Measurements from ENCODE around the gene PTPN7.

DNA sequence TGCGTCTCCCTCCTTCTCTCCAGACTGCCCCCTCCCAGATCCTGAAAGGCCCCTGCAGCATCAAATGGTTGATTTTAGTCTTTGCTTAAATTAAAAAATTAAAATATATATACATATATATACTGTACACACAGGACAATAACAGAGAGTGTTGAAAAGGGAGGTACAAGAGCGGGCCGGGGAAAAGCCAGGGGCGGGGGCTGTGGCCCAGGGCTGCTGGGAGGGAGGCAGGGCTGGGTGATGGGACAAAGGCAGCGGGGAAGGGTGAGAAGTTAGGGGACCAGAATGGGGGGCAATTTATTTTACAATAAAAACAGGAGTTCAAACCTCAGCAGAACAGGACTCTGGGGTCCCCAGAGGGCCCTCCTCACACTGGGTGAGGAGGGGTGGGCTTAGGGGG, 26.4 kb downstream of the PTPN7 start:
- TF ChIP-seq EZH2 (IDR thresholded peaks at IDR 0.05; ENCODE audit: insufficient read depth, low read length), result no peak
- TF ChIP-seq, protein P1, sequence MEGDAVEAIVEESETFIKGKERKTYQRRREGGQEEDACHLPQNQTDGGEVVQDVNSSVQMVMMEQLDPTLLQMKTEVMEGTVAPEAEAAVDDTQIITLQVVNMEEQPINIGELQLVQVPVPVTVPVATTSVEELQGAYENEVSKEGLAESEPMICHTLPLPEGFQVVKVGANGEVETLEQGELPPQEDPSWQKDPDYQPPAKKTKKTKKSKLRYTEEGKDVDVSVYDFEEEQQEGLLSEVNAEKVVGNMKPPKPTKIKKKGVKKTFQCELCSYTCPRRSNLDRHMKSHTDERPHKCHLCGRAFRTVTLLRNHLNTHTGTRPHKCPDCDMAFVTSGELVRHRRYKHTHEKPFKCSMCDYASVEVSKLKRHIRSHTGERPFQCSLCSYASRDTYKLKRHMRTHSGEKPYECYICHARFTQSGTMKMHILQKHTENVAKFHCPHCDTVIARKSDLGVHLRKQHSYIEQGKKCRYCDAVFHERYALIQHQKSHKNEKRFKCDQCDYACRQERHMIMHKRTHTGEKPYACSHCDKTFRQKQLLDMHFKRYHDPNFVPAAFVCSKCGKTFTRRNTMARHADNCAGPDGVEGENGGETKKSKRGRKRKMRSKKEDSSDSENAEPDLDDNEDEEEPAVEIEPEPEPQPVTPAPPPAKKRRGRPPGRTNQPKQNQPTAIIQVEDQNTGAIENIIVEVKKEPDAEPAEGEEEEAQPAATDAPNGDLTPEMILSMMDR (IDR thresholded peaks at IDR 0.05; ENCODE audit: insufficient read depth, low read depth, low read length), result no peak
